ENCODE measurements around the gene ZNF136. TPM values are rescaled to one million over a fixed set of nuclear protein-coding genes. Genes with fewer than 3 reads are reported as not detected.

ZNF136 gene
- total RNA-seq, 2 experiments from 2014 or later, result 8.4 to 11.6 TPM

Other genes starting within 250 kb of the ZNF136 start
- gene ZNF700, start 238.0 kb upstream of the ZNF136 start, total RNA-seq, result 10 to 100 TPM; 12.3 to 12.4 TPM
- gene ZNF763, start 198.1 kb upstream of the ZNF136 start, total RNA-seq, result under 1 TPM; 0.50 to 0.54 TPM
- under 1 TPM; 0.52 TPM for gene ZNF433, start 127.4 kb upstream of the ZNF136 start, total RNA-seq
- gene ZNF878, start 110.1 kb upstream of the ZNF136 start, total RNA-seq, result under 1 TPM; 0.38 to 0.49 TPM
- gene ZNF844, start 98.4 kb upstream of the ZNF136 start, total RNA-seq, result 1 to 10 TPM; 1.6 TPM
- gene ZNF20, start 22.7 kb upstream of the ZNF136 start, total RNA-seq, result 1 to 10 TPM; 2.1 to 3.1 TPM
- 1 to 10 TPM; 2.8 to 3.5 TPM for gene ZNF625, start 6.4 kb upstream of the ZNF136 start, total RNA-seq
- gene ZNF44, start 131.8 kb downstream of the ZNF136 start, total RNA-seq, result 1 to 10 TPM; 5.9 to 6.3 TPM
- gene ZNF563, start 170.5 kb downstream of the ZNF136 start, total RNA-seq, result 1 to 10 TPM; 3.0 to 4.1 TPM
- gene ZNF442, start 202.6 kb downstream of the ZNF136 start, total RNA-seq, result 1 to 10 TPM; 1.7 to 2.4 TPM
- 1 to 10 TPM; 3.3 to 3.6 TPM for gene ZNF799, start 238.2 kb downstream of the ZNF136 start, total RNA-seq